Trophoblast cell (in vitro differentiated cells and primary cell): ENCODE measurements around the gene ANKRD6. TPM values are rescaled to one million over a fixed set of nuclear protein-coding genes. Genes with fewer than 3 reads are reported as not detected.

Source experiments
- DNase-seq, 2 donors: peaks; one replicate each; pipeline ENCODE4 v3.0.0-alpha.2; 2016
- H2AFZ ChIP-seq: 2 replicates; pipeline ENCODE4 v1.6.1; 2013; ENCODE audit warnings: low read length, moderate library complexity, mild to moderate bottlenecking; ENCODE audit not compliant: insufficient read depth, poor library complexity
- H2AK5ac ChIP-seq: 2 replicates; pipeline ENCODE4 v1.6.1; 2013; ENCODE audit warnings: mild to moderate bottlenecking, low read length
- H2BK120ac ChIP-seq: 2 replicates; pipeline ENCODE4 v1.6.1; 2013; ENCODE audit warnings: low read length, mild to moderate bottlenecking, moderate library complexity; ENCODE audit not compliant: insufficient read depth, poor library complexity
- H2BK12ac ChIP-seq: 2 replicates; pipeline ENCODE4 v1.6.1; 2013; ENCODE audit warnings: mild to moderate bottlenecking, low read length, moderate library complexity
- H2BK5ac ChIP-seq: 2 replicates; pipeline ENCODE4 v1.6.1; 2013; ENCODE audit warnings: low read length, low read depth, moderate library complexity, mild to moderate bottlenecking; ENCODE audit not compliant: poor library complexity
- H3K14ac ChIP-seq: 2 replicates; pipeline ENCODE4 v1.6.1; 2013; ENCODE audit warnings: mild to moderate bottlenecking, low read length
- H3K18ac ChIP-seq: 2 replicates; pipeline ENCODE4 v1.6.1; 2013; ENCODE audit warnings: mild to moderate bottlenecking, low read length
- H3K23ac ChIP-seq: 2 replicates; pipeline ENCODE4 v1.6.1; 2013; ENCODE audit warnings: low read length
- H3K27ac ChIP-seq: 2 replicates; pipeline ENCODE4 v1.5.1; 2013; ENCODE audit warnings: low read depth, mild to moderate bottlenecking, inconsistent platforms, low read length, moderate library complexity
- H3K27me3 ChIP-seq: 2 replicates; pipeline ENCODE4 v1.6.1; 2013; ENCODE audit warnings: inconsistent platforms, mild to moderate bottlenecking, low read length, moderate library complexity; ENCODE audit not compliant: insufficient read depth
- H3K36me3 ChIP-seq, 2 experiments: 1 replicate in 1 of 2; 2 replicates in 1 of 2; pipeline ENCODE4 v1.6.1; 2013; ENCODE audit warnings: low read length in 2 of 2, mild to moderate bottlenecking in 2 of 2, moderate library complexity in 1 of 2; ENCODE audit not compliant: insufficient read depth in 2 of 2, control insufficient read depth in 1 of 2
- H3K4ac ChIP-seq: 2 replicates; pipeline ENCODE4 v1.6.1; 2013; ENCODE audit warnings: low read depth, mild to moderate bottlenecking, low read length, moderate library complexity
- H3K4me1 ChIP-seq, 2 experiments: 1 replicate in 1 of 2; 2 replicates in 1 of 2; pipeline ENCODE4 v1.6.1; 2013; ENCODE audit warnings: low read length in 2 of 2, mild to moderate bottlenecking in 2 of 2, moderate library complexity in 1 of 2; ENCODE audit not compliant: insufficient read depth in 2 of 2, control insufficient read depth in 1 of 2
- H3K4me2 ChIP-seq: 2 replicates; pipeline ENCODE4 v1.6.1; 2013; ENCODE audit warnings: inconsistent platforms, mild to moderate bottlenecking, low read length, moderate library complexity
- H3K4me3 ChIP-seq: 2 replicates; pipeline ENCODE4 v1.5.1; 2013; ENCODE audit warnings: mild to moderate bottlenecking, low read depth, low read length, inconsistent platforms
- H3K79me1 ChIP-seq: one replicate; pipeline ENCODE4 v1.6.1; 2013; ENCODE audit warnings: low read length
- H3K79me2 ChIP-seq: 2 replicates; pipeline ENCODE4 v1.6.1; 2013; ENCODE audit warnings: low read length, mild to moderate bottlenecking; ENCODE audit not compliant: control insufficient read depth, insufficient read depth, poor library complexity
- H3K9ac ChIP-seq: 2 replicates; pipeline ENCODE4 v1.6.1; 2013; ENCODE audit warnings: mild to moderate bottlenecking, low read length
- H3K9me3 ChIP-seq: 2 replicates; pipeline ENCODE4 v1.6.1; 2013; ENCODE audit warnings: low read depth, mild to moderate bottlenecking, control low read depth, inconsistent platforms, low read length; ENCODE audit not compliant: insufficient read depth
- H4K12ac ChIP-seq: 2 replicates; pipeline ENCODE4 v1.6.1; 2013; ENCODE audit warnings: low read depth, mild to moderate bottlenecking, low read length, moderate library complexity
- H4K8ac ChIP-seq: 2 replicates; pipeline ENCODE4 v1.6.1; 2013; ENCODE audit warnings: low read depth, mild to moderate bottlenecking, low read length, moderate library complexity
- H4K91ac ChIP-seq: one replicate; pipeline ENCODE4 v1.6.1; 2013; ENCODE audit warnings: low read depth, mild to moderate bottlenecking, low read length, moderate library complexity
- WGBS: extraction: QIAGEN DNeasy Blood & Tissue Kit; methylation state at CpG from one replicate; pipeline ENCODE4 v1.1.7; 2013; ENCODE audit warnings: missing lambda C conversion rate; ENCODE audit not compliant: insufficient read length, insufficient coverage; ENCODE audit errors: extremely low coverage; 5-methylcytosine and 5-hydroxymethylcytosine counted together
- polyA plus RNA-seq: library from polyadenylated mRNA; stranded (reverse); fragments of 200-250 nt; gene quantifications from 2 replicates; pipeline ENCODE4 v1.2.3, GENCODE V29; 2013

The ANKRD6 gene
- 25.4 and 27.8 TPM in 2 replicates for polyA plus RNA-seq

DNA sequence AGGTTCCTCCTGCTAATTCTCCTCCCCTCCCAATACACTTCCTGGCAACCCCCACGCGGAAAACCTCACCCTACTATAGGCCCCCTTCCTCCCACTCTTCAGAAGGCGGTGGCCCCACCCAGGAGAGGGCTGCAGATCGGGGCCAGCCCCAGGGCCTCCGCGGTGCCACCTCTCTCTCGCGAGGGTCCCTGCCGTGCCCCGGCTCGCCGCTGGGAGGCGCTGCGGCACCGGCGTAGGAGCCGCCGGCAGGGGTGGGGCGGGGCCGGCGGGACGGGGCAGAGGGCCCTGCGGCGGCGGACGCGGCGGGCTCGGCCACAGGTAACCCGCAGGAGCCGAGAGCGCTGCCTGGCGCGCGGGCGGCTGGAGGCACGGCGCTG lies at the start of gene ANKRD6:
Gene ANKRD6 (plus strand): TSS at position 278 of the 377 bp plus-strand sequence. CDS start 133,825 bp downstream, outside the sequence.
- H3K9me3 ChIP-seq, result no peaks in the 10 kb centered on the region
- H3K27ac ChIP-seq, result no peak within 1 kb of the TSS
- peaks cover 7% of the 10 kb centered on the region for H3K79me1 ChIP-seq
- H3K4ac ChIP-seq, result peak within 1 kb of the TSS; percentile 83
- DNase-seq, result peak; percentile 84 to 92
- H2BK12ac ChIP-seq, result peak within 1 kb of the TSS; percentile 90
- peak within 1 kb of the TSS; percentile 72 for H3K4me2 ChIP-seq
- peak within 1 kb of the TSS; percentile 64 for H3K9ac ChIP-seq
- peak within 1 kb of the TSS; percentile 91 for H2BK5ac ChIP-seq
- H3K79me2 ChIP-seq, result peaks cover 7% of the 10 kb centered on the region
- H4K12ac ChIP-seq, result peak within 1 kb of the TSS; percentile 87
- H3K4me3 ChIP-seq, result peak within 1 kb of the TSS; percentile 79
- peak within 1 kb of the TSS; percentile 93 for H2BK120ac ChIP-seq
- peak within 1 kb of the TSS; percentile 100 for H3K18ac ChIP-seq
- H3K14ac ChIP-seq, result peak within 1 kb of the TSS; percentile 95
- H3K36me3 ChIP-seq, result no peaks in the 10 kb centered on the region
- H3K27me3 ChIP-seq, result no peaks in the 10 kb centered on the region
- peak within 1 kb of the TSS; percentile 99 for H4K8ac ChIP-seq
- H3K4me1 ChIP-seq, result peaks cover 3 to 5% of the 10 kb centered on the region in 2 experiments
- peak within 1 kb of the TSS; percentile 56 for H2AK5ac ChIP-seq
- no CpG with 5 or more reads among the region's 38 CpGs for WGBS
- peak within 1 kb of the TSS; percentile 98 for H2AFZ ChIP-seq
- no peak within 1 kb of the TSS for H3K23ac ChIP-seq
- peak within 1 kb of the TSS; percentile 98 for H4K91ac ChIP-seq

DNA sequence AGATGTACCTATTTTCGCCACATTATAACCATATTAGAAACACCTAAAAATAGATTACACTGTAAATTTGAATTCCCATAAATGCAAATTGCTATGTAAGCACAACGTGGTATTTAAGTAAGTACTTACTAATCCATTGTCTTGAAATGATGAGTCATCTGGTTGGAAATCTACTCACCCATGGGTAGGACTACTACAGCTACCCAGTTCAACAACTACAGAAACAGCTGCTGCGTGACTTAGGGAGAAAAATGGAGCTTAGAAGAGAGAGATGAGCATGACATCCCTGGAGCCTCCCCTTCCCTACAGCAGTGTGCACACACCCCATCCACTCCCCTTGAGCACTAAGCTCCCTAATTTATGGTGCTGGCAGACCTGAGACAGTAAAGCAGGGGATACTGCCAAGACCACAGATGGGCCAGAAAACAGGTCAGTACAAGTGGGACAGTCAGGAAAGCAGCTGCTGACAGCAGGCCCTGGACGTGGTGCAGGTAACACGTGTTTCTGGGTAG lies 47.7 kb upstream of the ANKRD6 start:
- no peak overlapping the region for H3K4me3 ChIP-seq
- WGBS, result no CpG with 5 or more reads among the region's 5 CpGs

DNA sequence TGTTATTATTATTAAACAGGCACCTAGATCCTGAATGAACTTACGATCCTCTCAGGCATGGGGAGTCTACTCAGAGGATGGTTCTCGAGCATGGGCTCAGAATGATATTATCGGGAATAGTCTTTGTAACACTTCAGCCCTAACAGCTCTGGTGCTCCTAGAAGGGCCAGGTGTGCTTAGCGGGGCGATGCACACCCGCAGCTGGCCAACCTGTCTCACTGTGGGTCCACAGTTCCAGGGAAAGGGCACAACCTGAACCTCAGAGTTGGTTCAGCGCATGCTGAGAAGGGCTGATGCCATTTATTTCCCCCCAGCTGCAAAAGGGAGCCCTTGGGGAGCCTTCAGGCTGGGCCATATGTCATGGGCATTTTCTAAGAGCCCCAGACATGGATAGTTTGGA lies 47.1 kb upstream of the ANKRD6 start:
- no peaks in the 10 kb centered on the region for H3K36me3 ChIP-seq
- H3K4ac ChIP-seq, result no peak overlapping the region
- H4K12ac ChIP-seq, result no peak overlapping the region
- H3K9ac ChIP-seq, result no peak overlapping the region
- H3K79me1 ChIP-seq, result no peaks in the 10 kb centered on the region
- no peak overlapping the region for H3K14ac ChIP-seq
- no peak overlapping the region for H2BK5ac ChIP-seq
- H3K27me3 ChIP-seq, result no peaks in the 10 kb centered on the region
- no CpG with 5 or more reads among the region's 7 CpGs for WGBS
- H2BK12ac ChIP-seq, result no peak overlapping the region
- no peak overlapping the region for H4K91ac ChIP-seq
- no peaks in the 10 kb centered on the region for H3K9me3 ChIP-seq
- H3K4me3 ChIP-seq, result no peak overlapping the region
- no peaks in the 10 kb centered on the region for H3K79me2 ChIP-seq
- no peak overlapping the region for H2BK120ac ChIP-seq
- H3K27ac ChIP-seq, result no peak overlapping the region
- H3K4me2 ChIP-seq, result no peak overlapping the region
- H2AFZ ChIP-seq, result no peak overlapping the region
- H3K23ac ChIP-seq, result no peak overlapping the region
- H3K4me1 ChIP-seq, result peaks cover 0 to 3% of the 10 kb centered on the region in 2 experiments
- DNase-seq, result no peak
- no peak overlapping the region for H3K18ac ChIP-seq
- no peak overlapping the region for H2AK5ac ChIP-seq
- no peak overlapping the region for H4K8ac ChIP-seq

More for the DNA sequence above, 47.7 kb upstream of the ANKRD6 start:
- Histone ChIP-seq H2BK12ac (no peak overlapping the region), H2AFZ (no peak overlapping the region), H4K12ac (no peak overlapping the region), H3K4me1 (peaks cover 0 to 3% of the 10 kb centered on the region in 2 experiments), H2BK5ac (no peak overlapping the region), H3K14ac (no peak overlapping the region), H4K91ac (no peak overlapping the region), H3K36me3 (no peaks in the 10 kb centered on the region), H3K79me1 (no peaks in the 10 kb centered on the region), H2AK5ac (no peak overlapping the region), H3K9me3 (no peaks in the 10 kb centered on the region), H3K27me3 (no peaks in the 10 kb centered on the region), H3K79me2 (no peaks in the 10 kb centered on the region), H3K4me2 (no peak overlapping the region), H3K18ac (no peak overlapping the region), H3K27ac (no peak overlapping the region), H3K9ac (no peak overlapping the region), H2BK120ac (no peak overlapping the region), H3K23ac (no peak overlapping the region), H4K8ac (no peak overlapping the region), H3K4ac (no peak overlapping the region)
- no peak for DNase-seq

DNA sequence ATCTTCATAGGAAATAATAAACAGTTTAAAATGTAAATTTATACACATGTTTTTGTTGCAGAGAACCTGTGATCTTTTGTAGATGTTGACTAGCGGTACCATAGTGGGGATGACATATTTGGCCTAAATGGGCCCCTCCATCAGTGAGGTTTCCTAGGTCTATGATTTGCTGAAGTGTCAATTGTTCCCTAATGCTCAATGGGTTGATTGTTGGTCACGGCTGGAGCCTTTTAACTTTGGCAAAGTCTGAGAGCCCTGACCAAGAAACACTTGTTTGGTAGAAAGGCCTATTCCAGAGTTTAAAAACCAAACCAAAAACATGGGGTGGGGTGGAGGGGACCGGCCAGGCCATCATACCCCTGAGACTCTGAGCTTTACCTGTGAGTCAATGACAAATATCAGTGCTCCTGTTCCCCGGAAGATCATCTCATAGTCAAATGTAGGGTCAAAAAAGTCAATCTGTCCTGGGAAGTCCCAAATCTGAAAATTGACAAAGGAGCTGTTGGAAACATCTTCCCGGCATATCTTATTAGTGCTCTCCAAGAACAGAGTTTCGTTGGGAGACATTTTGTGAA lies 45.9 kb upstream of the ANKRD6 start:
- H2BK12ac ChIP-seq, result no peak overlapping the region
- WGBS, result no CpG with 5 or more reads among the region's 6 CpGs

More for the DNA sequence above, 45.9 kb upstream of the ANKRD6 start:
- H3K18ac ChIP-seq, result no peak overlapping the region
- no peak overlapping the region for H2BK120ac ChIP-seq
- H3K23ac ChIP-seq, result no peak overlapping the region
- H3K4me3 ChIP-seq, result no peak overlapping the region
- no peak overlapping the region for H3K27ac ChIP-seq
- no peak overlapping the region for H3K4me2 ChIP-seq
- H3K36me3 ChIP-seq, result no peaks in the 10 kb centered on the region
- no peaks in the 10 kb centered on the region for H3K79me2 ChIP-seq
- H4K12ac ChIP-seq, result no peak overlapping the region
- no peak overlapping the region for H4K8ac ChIP-seq
- peaks cover 0 to 3% of the 10 kb centered on the region in 2 experiments for H3K4me1 ChIP-seq
- no peak overlapping the region for H4K91ac ChIP-seq
- H3K79me1 ChIP-seq, result no peaks in the 10 kb centered on the region
- H3K14ac ChIP-seq, result no peak overlapping the region
- H3K9me3 ChIP-seq, result no peaks in the 10 kb centered on the region
- H2AFZ ChIP-seq, result no peak overlapping the region
- no peak overlapping the region for H2AK5ac ChIP-seq
- H3K9ac ChIP-seq, result no peak overlapping the region
- H2BK5ac ChIP-seq, result no peak overlapping the region
- no peak overlapping the region for H3K4ac ChIP-seq
- no peak for DNase-seq
- no peaks in the 10 kb centered on the region for H3K27me3 ChIP-seq
